T1000 (cell line): Measurements from ENCODE around the gene ZNF445.
"Not testable (repeated sequence)": the region's sequence is repeated elsewhere in the genome, so short reads cannot be mapped to it uniquely, and the experiment has no call there.

Experiments used
- DNase-seq: peaks from one replicate; lab custom pipeline; 2025; ENCODE audit warnings: mixed read lengths; lab: John Stamatoyannopoulos, UW

The ZNF445 gene

DNA sequence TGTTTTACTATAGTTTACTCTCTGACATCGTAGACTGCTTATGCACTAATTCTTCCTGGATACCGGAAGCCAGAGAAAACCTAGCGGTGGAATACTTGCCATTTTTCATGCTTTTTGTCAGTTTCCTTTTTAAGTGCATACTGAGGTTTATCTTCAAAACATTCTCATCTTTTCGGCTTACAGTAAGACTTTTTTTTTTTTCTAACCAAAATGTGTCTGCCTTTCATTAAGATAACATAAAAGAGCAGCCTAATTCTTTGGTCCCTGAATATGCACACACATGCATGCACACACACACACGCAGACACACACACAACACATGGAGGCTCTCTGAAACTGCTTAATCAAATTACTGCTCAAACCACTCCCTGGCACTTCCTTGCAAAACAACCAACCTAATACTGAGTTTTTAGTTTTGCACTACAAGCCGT lies 1.3 kb downstream of the ZNF445 start:
- DNase-seq, result no peak

DNA sequence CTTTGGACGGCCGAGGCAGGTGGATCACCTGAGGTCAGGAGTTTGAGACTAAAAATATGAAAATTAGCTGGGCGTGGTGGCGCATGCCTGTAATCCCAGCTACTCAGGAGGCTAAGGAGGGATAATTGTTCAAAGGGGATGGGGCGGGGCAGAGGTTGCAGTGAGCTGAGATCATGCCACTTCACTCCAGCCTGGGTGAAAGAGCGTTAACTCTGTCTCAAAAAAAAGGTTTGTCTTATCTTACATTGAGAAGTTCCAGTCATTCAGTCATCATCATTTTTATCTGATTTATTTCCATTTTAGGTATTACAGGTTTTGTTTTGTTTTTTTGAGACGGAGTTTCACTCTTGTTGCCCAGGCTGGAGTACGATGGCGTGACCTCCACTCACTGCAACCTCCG lies 2.6 kb downstream of the ZNF445 start:
- not testable (repeated sequence) for DNase-seq

GRCh38 chr3:44470430-44470829 lies 7.0 kb downstream of the ZNF445 start:
- DNase-seq, result no peak

GRCh38 chr3:44469914-44470313 lies 7.6 kb downstream of the ZNF445 start:
- DNase-seq, result no peak

DNA sequence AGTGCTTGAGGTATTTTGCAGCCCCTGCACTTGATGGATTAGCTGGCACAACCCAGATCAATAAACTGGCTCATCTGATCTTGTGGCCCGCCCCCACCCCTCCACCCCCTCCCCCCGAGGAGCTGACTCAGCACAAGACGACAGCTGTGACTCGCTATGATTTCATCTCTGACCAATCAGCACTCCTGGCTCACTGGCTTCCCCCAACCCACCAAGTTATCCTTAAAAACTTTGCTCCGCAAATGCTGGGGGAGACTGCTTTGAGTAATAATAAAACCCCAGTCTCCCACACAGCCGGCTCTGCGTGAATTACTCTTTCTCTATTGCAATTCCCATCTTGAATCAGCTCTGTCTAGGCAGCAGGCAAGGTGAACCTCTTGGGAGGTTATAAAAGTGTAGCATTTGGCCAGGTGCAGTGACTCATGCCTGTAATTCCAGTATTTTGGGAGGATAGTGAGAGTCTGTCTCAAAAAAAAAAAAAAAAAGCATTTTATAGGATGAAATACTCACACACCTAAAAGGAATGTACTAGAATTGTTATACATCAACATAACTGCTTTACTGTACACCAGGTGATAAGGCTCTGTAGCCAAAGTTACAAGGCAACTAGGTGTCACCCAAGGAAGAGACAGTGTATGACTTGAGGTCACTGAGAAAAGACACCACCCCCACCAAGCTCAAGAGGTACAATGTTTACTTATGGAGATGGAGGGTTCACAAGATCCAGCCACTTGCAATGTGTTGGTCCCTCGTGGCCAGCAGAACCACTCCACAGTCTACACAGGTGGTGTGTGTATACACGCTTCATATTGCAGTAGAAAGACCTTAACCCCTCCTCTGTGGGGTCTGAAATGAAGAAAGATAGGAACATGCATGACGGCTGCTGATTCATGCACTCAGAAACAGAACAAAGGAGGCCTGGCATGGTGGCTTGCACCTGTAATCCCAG lies 8.6 kb downstream of the ZNF445 start:
- peak; percentile 23 for DNase-seq

- not testable (repeated sequence) for DNase-seq
Observed at GRCh38 chr3:44468099-44468537, 9.4 kb downstream of the ZNF445 start.

- no peak for DNase-seq
Observed at GRCh38 chr3:44467241-44467640, 10.2 kb downstream of the ZNF445 start.

DNA sequence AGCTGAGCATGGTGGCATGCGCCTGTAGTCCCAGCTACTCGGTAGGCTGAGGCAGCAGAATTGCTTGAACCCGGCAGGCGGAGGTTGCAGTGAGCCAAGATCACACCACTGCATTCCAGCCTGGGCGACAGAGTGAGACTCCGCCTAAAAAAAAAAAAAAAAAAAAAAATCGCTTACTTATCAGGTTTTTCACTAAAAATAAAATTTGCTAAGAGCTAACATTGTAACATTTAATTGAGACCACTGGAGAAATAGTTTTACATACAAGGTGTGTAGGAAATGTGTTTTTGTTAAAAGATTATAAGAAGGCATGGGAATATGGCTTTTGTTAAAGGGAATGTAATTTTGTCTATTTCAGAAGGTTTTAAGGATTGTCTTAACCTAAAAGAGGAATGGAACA lies 12.6 kb downstream of the ZNF445 start:
- DNase-seq, result not testable (repeated sequence)

- DNase-seq, result no peak
Observed at GRCh38 chr3:44464509-44464908, 13.0 kb downstream of the ZNF445 start.

GRCh38 chr3:44460050-44460449 lies 17.4 kb downstream of the ZNF445 start:
- not testable (repeated sequence) for DNase-seq

GRCh38 chr3:44455318-44455717 lies 22.2 kb downstream of the ZNF445 start:
- no peak for DNase-seq

- no peak for DNase-seq
Observed at GRCh38 chr3:44454258-44454657, 23.2 kb downstream of the ZNF445 start.

GRCh38 chr3:44451441-44451840 lies 26.0 kb downstream of the ZNF445 start:
- DNase-seq, result no peak

- no peak for DNase-seq
Observed at GRCh38 chr3:44446929-44447328, 30.5 kb downstream of the ZNF445 start.

DNA sequence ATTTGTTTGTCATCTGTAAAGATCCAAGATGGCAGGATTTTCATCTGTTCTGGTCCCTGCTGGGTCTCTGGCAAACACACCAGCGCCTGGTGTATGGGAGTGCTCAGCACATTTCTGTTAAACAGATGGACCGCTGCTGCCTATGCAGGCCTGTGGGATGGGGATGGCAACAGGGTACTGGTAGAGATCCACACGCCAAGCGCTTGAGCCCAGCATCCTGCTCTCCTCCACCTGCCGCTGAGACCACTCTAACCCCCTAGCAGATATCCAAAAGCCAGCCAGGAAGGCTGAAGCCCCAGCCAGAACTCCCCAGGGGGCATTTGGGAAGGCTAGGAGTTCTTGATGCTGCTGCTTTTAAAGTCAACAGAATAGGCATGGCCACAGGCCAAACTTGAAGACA lies 31.7 kb downstream of the ZNF445 start:
- no peak for DNase-seq

DNA sequence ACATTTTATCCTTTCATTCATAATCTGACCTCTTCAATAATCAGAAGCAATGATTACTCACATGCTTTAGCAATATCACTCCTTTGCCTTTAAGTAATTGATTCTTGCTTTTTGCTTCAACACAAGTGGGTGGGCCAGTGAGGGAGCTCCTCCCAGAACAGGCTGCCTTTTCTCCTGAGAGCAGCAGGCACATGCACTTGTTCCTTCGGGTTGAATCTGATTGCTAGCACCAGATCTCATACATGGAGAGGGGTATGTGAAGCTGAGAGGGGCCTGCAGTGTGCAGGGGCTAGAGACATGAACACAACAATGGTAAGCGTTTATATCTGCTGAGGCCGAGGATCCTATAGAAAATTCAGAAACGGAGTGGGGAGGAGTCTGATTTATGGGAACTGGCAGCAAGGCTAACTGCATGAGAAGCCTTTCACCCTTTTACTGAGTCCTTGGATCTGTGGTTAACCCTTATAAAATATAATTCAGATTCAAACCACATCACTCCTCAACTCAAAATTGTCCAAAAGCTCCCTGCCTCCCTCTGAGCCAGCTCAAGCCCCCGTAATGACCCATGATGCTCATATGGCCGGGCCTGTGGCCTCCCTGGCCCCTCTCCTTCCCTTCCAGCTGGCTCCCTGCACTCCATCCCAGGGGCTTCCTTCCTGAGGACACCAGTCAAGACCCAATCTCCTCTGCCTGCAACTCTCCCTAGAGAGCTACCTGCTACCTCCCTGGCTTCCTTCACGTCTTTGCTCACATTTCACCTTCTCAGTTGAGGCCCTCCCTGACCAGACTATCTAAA lies 32.4 kb downstream of the ZNF445 start:
- DNase-seq, result no peak

- DNase-seq, result no peak
Observed at GRCh38 chr3:44444437-44444836, 33.0 kb downstream of the ZNF445 start.

- DNase-seq, result no peak
Observed at GRCh38 chr3:44442596-44443309, 34.7 kb downstream of the ZNF445 start.

DNA sequence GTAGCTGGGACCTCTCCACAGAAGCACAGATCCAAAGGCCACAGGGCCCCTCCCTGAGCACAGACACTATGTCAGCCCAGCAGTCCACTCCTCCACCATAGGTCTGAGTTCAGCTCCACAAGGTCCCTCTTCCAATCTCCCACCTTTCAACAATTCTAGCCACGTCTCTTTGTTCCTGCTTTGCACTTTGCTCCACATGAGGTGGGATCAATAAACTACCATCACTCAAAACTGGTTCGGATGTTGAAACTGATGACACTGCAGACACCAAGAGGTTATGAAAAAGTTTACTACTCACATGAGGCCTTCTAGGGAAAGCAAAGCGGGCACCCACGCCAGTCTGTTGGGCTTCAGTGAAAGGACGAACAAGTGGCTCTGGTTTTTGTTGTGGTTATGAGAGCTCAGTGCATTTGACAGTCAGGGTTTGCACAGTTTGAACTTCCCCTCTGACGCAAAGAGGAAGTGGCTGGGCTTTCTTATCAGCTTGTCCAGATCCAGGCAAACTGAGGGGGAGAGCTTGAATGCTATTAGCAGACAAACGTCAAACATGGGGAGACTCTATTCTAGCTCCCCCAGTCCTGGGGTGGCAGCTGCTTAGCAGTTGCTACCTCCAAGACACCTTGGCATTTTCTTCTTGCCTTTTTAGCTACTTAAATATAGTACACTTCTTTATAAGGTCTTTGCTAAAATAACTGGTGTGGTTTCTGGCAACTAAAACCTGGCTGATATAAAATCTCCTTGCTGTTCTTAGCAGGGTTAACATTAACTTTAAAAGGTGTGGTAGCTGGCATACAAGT lies 37.8 kb downstream of the ZNF445 start:
- no peak for DNase-seq

DNA sequence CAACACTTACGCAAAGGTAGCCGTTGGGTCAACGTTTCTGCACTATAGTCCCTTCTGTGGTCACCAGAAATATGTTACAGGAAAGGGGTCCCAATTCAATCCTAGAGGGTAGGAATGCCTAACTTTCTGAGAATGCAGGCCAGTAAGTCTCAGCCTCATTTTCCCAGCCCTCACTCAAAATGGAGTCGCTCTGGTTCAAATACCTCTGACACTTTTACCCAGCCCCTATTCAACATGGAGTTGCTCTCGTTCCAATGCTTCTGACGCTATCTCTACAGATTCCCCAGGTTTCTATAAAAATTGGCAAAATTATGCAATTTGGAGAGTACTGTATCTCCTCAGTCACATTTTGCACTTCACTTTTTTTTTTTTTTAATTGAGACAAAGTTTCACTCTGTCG lies 39.7 kb downstream of the ZNF445 start:
- DNase-seq, result no peak

- no peak for DNase-seq
Observed at GRCh38 chr3:44436181-44436580, 41.3 kb downstream of the ZNF445 start.
